GM18517 (cell line): Measurements from ENCODE around the gene FFAR4.

ENCODE experiments used
- ATAC-seq: cut with Tn5 transposase; IDR thresholded peaks from one replicate; pipeline ENCODE4 v1.9.1; 2021; ENCODE audit warnings: mild to moderate bottlenecking, moderate library complexity; ENCODE audit not compliant: unreplicated experiment

Gene FFAR4

GRCh38 chr10:93570383-93570782 is 3.9 kb downstream of the FFAR4 start:
- no peak for ATAC-seq

- ATAC-seq: no peak
Measured at GRCh38 chr10:93572606-93573005, 6.1 kb downstream of the FFAR4 start.

GRCh38 chr10:93573051-93573909 is 6.8 kb downstream of the FFAR4 start:
- ATAC-seq: no peak

- no peak for ATAC-seq
Measured at GRCh38 chr10:93573924-93574323, 7.5 kb downstream of the FFAR4 start.

- ATAC-seq: no peak
Measured at GRCh38 chr10:93576888-93577287, 10.4 kb downstream of the FFAR4 start.

GRCh38 chr10:93577565-93577964 is 11.1 kb downstream of the FFAR4 start:
- no peak for ATAC-seq

- no peak for ATAC-seq
Measured at GRCh38 chr10:93579089-93579488, 12.6 kb downstream of the FFAR4 start.

GRCh38 chr10:93579985-93580711 is 13.7 kb downstream of the FFAR4 start:
- ATAC-seq: no peak

- no peak for ATAC-seq
Measured at GRCh38 chr10:93580828-93581227, 14.4 kb downstream of the FFAR4 start.

- ATAC-seq: no peak
Measured at GRCh38 chr10:93584445-93584844, 18.0 kb downstream of the FFAR4 start.

- no peak for ATAC-seq
Measured at GRCh38 chr10:93589648-93590562, 23.4 kb downstream of the FFAR4 start.

- ATAC-seq: no peak
Measured at GRCh38 chr10:93590638-93591037, 24.2 kb downstream of the FFAR4 start.

- no peak for ATAC-seq
Measured at GRCh38 chr10:93591065-93591808, 24.8 kb downstream of the FFAR4 start.

GRCh38 chr10:93593254-93593653 is 26.8 kb downstream of the FFAR4 start:
- no peak for ATAC-seq

- ATAC-seq: no peak
Measured at GRCh38 chr10:93593749-93594148, 27.3 kb downstream of the FFAR4 start.

GRCh38 chr10:93594518-93594917 is 28.1 kb downstream of the FFAR4 start:
- no peak for ATAC-seq

- ATAC-seq: no peak
Measured at GRCh38 chr10:93595378-93596161, 29.1 kb downstream of the FFAR4 start.

- ATAC-seq: no peak
Measured at GRCh38 chr10:93596539-93596938, 30.1 kb downstream of the FFAR4 start.

GRCh38 chr10:93597075-93597599 is 30.7 kb downstream of the FFAR4 start:
- ATAC-seq: no peak
